ENCODE results near the gene MSI1.

GRCh38 chr12:120364487-120364886 is 4.5 kb downstream of the MSI1 start:
- TF ChIP-seq, protein P1, sequence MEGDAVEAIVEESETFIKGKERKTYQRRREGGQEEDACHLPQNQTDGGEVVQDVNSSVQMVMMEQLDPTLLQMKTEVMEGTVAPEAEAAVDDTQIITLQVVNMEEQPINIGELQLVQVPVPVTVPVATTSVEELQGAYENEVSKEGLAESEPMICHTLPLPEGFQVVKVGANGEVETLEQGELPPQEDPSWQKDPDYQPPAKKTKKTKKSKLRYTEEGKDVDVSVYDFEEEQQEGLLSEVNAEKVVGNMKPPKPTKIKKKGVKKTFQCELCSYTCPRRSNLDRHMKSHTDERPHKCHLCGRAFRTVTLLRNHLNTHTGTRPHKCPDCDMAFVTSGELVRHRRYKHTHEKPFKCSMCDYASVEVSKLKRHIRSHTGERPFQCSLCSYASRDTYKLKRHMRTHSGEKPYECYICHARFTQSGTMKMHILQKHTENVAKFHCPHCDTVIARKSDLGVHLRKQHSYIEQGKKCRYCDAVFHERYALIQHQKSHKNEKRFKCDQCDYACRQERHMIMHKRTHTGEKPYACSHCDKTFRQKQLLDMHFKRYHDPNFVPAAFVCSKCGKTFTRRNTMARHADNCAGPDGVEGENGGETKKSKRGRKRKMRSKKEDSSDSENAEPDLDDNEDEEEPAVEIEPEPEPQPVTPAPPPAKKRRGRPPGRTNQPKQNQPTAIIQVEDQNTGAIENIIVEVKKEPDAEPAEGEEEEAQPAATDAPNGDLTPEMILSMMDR (conservative IDR thresholded peaks at IDR 0.05; ENCODE audit: low read depth in 2 of 2): no peak
- TF ChIP-seq ZNF462 (CRISPR knock-in tag; IDR thresholded peaks at IDR 0.05) (no peak), POLR2AphosphoS5 (IDR thresholded peaks at IDR 0.05; ENCODE audit: low read depth) (no peak), NANOG (IDR thresholded peaks at IDR 0.05; ENCODE audit: borderline replicate concordance) (no peak), EZH2 (IDR thresholded peaks at IDR 0.05; ENCODE audit: low read depth, unreplicated experiment) (no peak), JUNB (IDR thresholded peaks at IDR 0.05; ENCODE audit: unreplicated experiment) (no peak)
